Measurements from ENCODE around the gene WNT11.

WNT11 gene

GRCh38 chr11:76237000-76237649, 30.8 kb upstream of the WNT11 start:
- no peak for DNase-seq

- peak; percentile 54 for DNase-seq
Measured at GRCh38 chr11:76236092-76236999, 30.0 kb upstream of the WNT11 start.

- peak; percentile 78 for DNase-seq
Measured at GRCh38 chr11:76235233-76236091, 29.2 kb upstream of the WNT11 start.

DNA sequence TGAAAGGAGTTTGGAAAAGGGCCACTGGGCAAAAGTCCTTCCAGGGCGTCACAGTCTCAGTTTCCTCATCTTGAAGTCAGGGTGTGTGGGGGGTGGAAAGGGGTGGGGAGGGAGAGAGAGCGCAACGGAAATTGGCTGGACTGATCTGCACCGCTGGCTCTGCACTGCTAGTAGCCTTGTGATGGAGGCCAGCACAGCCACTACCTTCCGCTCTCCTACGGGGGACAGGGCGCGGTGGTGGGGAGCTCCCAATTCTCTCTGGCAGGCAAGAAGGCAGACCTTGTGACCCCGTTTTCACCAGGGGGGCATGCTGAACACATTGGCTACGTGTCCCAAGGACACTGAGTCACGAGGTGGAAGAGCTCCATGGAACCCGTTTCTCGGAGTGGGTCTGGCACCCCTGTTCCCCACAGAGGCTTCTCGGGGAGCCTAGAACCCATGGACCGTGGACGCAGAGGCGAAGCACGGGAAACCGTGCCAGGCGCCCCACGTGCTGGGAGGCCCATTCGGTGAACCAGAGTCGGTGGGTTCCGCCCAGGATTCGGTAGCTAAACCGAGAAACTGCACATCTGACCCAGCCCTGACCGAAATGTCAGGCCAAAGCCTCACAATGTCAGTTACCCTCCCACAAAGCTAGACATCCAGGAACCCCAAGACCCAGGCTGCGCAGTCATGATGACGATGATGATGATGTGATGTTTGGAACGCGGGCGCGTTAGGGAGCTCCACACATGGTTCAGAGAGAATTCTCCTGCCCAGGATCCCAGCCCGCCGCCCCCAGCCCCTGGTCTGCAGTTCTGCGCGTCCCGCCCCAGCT, 28.3 kb upstream of the WNT11 start:
- no peak for DNase-seq

DNA sequence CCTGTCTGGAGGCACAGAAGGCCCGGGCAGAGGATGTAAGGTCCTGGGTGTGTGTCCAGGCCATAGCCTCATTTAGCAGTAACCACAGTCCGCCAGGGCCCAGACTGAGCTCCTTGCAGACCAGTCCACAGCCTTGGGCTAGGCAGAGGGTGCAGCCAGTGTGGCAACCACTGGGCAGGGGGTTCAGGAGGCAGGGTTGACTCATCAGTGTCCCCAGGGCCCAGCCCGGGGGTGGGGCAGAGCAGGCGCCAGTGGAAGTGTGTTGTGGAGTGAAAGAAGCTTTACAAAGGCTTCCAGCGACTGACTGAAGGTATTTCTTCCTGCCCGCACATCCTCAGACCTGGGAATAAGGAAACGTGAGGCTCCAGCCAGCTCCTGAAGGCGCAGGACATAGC, 27.7 kb upstream of the WNT11 start:
- DNase-seq: no peak

- DNase-seq: no peak
Measured at GRCh38 chr11:76233196-76233921, 27.1 kb upstream of the WNT11 start.

GRCh38 chr11:76232026-76232665, 25.8 kb upstream of the WNT11 start:
- no peak for DNase-seq

- DNase-seq: no peak
Measured at GRCh38 chr11:76231121-76231738, 24.9 kb upstream of the WNT11 start.

DNA sequence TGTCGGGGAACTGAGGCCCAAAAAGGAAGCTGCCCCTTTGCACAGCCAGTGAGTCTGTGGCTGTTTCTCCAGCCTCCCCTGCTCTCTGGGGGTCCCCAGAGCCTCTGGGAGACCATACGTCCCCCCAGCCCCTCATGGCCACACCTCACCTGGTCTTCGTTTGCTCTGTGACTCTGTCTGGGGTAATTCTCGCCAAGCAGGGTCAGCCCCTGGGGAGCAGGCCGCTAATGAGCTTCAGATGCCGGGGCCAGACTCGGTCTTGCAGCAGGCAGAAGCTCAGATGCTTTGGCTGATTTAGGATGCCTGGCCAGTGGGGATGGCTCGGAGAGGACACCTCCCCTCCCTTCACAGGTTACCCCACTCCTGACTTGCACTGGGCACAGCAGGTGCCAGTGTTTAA, 24.1 kb upstream of the WNT11 start:
- no peak for DNase-seq

DNA sequence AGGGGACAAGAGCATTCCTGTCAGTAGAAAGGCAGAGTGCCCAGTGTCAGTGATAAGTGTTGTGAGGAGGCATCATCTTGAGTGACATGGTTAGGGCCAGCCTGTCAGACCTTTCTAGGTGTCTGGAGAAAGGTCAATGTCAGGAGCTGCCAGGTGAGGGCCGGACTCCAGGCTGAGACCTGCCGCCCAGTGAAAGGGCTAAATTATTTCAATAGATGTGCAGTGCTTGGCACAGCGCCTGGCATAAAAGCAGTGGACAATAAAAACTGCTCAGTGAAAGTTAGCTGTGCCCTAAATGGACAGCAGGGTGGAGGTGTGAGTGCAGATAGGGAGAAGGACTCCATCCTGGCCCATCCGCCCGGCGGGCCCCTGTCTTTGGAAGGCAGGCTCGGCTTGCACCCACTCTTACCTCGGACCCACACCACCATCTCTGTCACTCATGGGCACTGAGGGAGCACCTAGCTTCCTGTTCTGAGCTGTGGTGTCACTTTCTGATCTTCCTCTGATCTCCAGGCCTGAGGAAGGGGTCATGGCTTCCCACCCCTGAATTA, 23.5 kb upstream of the WNT11 start:
- DNase-seq: no peak

GRCh38 chr11:76228875-76229149, 22.5 kb upstream of the WNT11 start:
- DNase-seq: no peak

GRCh38 chr11:76228071-76228874, 22.0 kb upstream of the WNT11 start:
- DNase-seq: no peak

DNA sequence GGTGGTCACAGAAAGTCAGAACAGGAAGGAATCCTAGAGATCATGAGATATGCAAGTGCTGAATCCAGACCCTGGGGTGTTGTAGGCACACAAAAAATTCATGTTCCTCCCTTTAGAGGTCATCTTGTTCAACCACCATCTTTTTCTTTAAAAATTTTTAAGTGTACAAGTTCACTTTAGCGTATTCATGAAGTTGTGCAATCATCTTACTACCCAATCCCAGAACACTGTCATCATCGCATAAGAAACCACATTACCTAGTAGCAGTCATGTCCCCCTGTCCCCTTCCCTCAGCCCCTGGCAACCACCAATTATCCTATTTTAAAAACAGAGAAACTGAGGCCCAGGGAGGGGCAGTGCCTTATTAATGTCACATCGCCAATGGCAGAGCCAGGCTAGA, 20.3 kb upstream of the WNT11 start:
- no peak for DNase-seq

- DNase-seq: no peak
Measured at GRCh38 chr11:76225122-76225611, 18.9 kb upstream of the WNT11 start.

DNA sequence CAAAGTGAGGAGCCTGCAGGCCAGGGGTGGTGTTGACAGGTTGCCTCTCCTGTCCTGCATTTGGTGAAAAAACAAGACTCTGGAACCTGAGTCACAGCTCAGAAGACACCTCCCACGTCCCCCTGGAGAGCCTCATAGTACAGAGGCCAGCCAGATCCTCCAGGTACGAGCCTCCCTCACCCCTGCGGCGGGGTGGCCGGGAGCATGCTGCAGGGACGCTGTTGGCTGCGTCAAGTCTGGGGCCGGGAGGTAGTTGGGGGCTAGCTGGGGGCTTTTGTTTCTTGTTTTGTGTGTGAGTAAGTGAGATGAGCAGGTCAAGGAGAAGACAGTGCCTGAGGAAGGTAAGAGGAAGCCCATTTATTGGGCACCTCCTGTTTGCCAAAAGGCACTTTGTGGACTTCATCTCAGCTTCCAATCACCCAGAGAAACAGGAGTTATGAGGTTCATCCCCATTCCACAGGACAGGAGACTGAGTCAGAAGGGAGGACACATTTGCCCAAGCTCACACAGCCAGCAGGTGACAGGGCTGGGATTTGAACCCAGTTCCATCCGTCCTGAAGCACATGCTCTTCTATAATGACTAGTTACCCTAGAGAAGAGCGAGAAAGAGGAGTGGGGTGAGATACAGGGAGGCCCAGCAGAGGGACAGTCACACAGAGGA, 18.3 kb upstream of the WNT11 start:
- no peak for DNase-seq

DNA sequence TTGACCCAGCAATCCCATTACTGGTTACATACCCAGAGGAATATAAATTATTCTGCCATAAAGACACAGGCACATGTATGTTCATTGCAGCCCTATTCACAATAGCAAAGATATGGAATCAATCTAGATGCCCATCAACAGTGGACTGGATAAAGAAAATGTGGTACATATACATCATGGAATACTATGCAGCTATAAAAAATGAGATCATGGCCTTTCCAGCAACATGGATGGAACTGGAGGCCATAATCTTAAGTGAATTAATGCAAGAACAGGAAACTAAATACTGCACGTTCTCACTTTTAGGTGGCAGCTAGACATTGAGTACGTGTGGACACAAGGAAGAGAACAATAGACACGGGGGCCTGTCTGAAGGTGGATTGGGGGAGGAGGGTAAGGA, 15.1 kb upstream of the WNT11 start:
- no peak for DNase-seq

GRCh38 chr11:76219243-76219642, 12.9 kb upstream of the WNT11 start:
- no peak for DNase-seq

GRCh38 chr11:76218449-76219178, 12.3 kb upstream of the WNT11 start:
- DNase-seq: no peak
